IMR-90 (cell line): ENCODE measurements around the gene IL6. TPM values are rescaled to one million over a fixed set of nuclear protein-coding genes. Genes with fewer than 3 reads are reported as not detected.

Experiments used
- ATAC-seq: fragments of 200-7000 bp; cut with Tn5 transposase; 2 replicates; pipeline ENCODE4 v1.9.1; 2020; ENCODE audit warnings: low read depth, mild to moderate bottlenecking, moderate library complexity
- BruUV-seq: library from RNA; stranded (reverse); fragments of 400-500 nt; replicated peaks from 2 replicates; lab custom pipeline; 2021; lab: Mats Ljungman, UMichigan
- CTCF ChIA-PET: fragments of 300-600 bp; formaldehyde crosslinking; extraction: SDS; loops from one replicate; lab custom pipeline; 2021; ENCODE audit warnings: antibody characterized with exemption; lab: Yijun Ruan, JAX
- POLR2A ChIA-PET: fragments of 300-600 bp; sonication (Branson Sonifier 250); formaldehyde crosslinking; loops from one replicate; lab custom pipeline; 2022; ENCODE audit warnings: antibody characterized with exemption; ENCODE audit not compliant: unreplicated experiment; lab: Charles Lee
- DNase-seq: peaks from one replicate; pipeline ENCODE4 v3.0.0; 2013
- H2AFZ ChIP-seq: replicated peaks from 2 replicates; pipeline ENCODE3; 2013; ENCODE audit warnings: low read length, mild to moderate bottlenecking; ENCODE audit not compliant: poor library complexity
- H2AK5ac ChIP-seq: 2 replicates; pipeline ENCODE4 v1.6.1; 2013; ENCODE audit warnings: low read depth, low read length, inconsistent platforms
- H2AK9ac ChIP-seq: replicated peaks from 2 replicates; pipeline ENCODE3; 2013; ENCODE audit warnings: mild to moderate bottlenecking, low read depth, low read length, moderate library complexity; ENCODE audit not compliant: poor library complexity
- H2BK120ac ChIP-seq: 2 replicates; pipeline ENCODE4 v1.6.1; 2013; ENCODE audit warnings: low read depth, low read length, inconsistent platforms
- H2BK15ac ChIP-seq: 3 replicates; pipeline ENCODE4 v1.6.1; 2013; ENCODE audit warnings: low read depth, low read length, inconsistent platforms
- H2BK20ac ChIP-seq: 2 replicates; pipeline ENCODE4 v1.6.1; 2013; ENCODE audit warnings: low read depth, mild to moderate bottlenecking, inconsistent platforms, low read length, moderate library complexity
- H2BK5ac ChIP-seq: 2 replicates; pipeline ENCODE4 v1.6.1; 2013; ENCODE audit warnings: mild to moderate bottlenecking, low read depth, low read length, inconsistent platforms; ENCODE audit not compliant: poor library complexity, severe bottlenecking
- H3K14ac ChIP-seq: replicated peaks from 2 replicates; pipeline ENCODE4 v1.6.1; 2013; ENCODE audit warnings: low read depth, low read length, inconsistent platforms
- H3K18ac ChIP-seq: 2 replicates; pipeline ENCODE4 v1.6.1; 2013; ENCODE audit warnings: low read depth, low read length, control low read depth
- H3K23ac ChIP-seq: 2 replicates; pipeline ENCODE4 v1.6.1; 2013; ENCODE audit warnings: low read depth, low read length, inconsistent platforms
- H3K27ac ChIP-seq: 2 replicates; pipeline ENCODE4 v1.5.1; 2013; ENCODE audit warnings: mild to moderate bottlenecking, control low read depth, low read length; ENCODE audit not compliant: insufficient read depth
- H3K27me3 ChIP-seq: 2 replicates; pipeline ENCODE4 v1.6.1; 2013; ENCODE audit warnings: low read length; ENCODE audit not compliant: control insufficient read depth, insufficient read depth
- H3K36me3 ChIP-seq: 2 replicates; pipeline ENCODE4 v1.6.1; 2013; ENCODE audit warnings: low read length, mixed read lengths; ENCODE audit not compliant: control insufficient read depth, insufficient read depth
- H3K4ac ChIP-seq: 2 replicates; pipeline ENCODE4 v1.6.1; 2013; ENCODE audit warnings: low read depth, low read length, inconsistent platforms
- H3K4me1 ChIP-seq: 2 replicates; pipeline ENCODE4 v1.6.1; 2013; ENCODE audit warnings: low read length, mixed read lengths; ENCODE audit not compliant: control insufficient read depth, insufficient read depth
- H3K4me2 ChIP-seq: 2 replicates; pipeline ENCODE4 v1.6.1; 2013; ENCODE audit warnings: low read depth, mild to moderate bottlenecking, control low read depth, low read length, moderate library complexity
- H3K4me3 ChIP-seq: 2 replicates; pipeline ENCODE4 v1.5.1; 2013; ENCODE audit warnings: low read depth, mild to moderate bottlenecking, control low read depth, low read length, moderate library complexity; ENCODE audit not compliant: insufficient read depth
- H3K56ac ChIP-seq: 2 replicates; pipeline ENCODE4 v1.6.1; 2013; ENCODE audit warnings: low read length, inconsistent platforms; ENCODE audit not compliant: insufficient read depth; ENCODE audit errors: extremely low read depth
- H3K79me1 ChIP-seq, 2 experiments: 2 replicates each; pipeline ENCODE4 v1.6.1; 2013; ENCODE audit warnings: low read length in 2 of 2, inconsistent platforms in 1 of 2, low read depth in 1 of 2
- H3K9ac ChIP-seq: 2 replicates; pipeline ENCODE4 v1.6.1; 2013; ENCODE audit warnings: low read depth, low read length, control low read depth
- H3K9me1 ChIP-seq: 2 replicates; pipeline ENCODE4 v1.6.1; 2013; ENCODE audit warnings: low read length, inconsistent platforms; ENCODE audit not compliant: insufficient read depth
- H3K9me3 ChIP-seq: 2 replicates; pipeline ENCODE4 v1.6.1; 2013; ENCODE audit warnings: low read length; ENCODE audit not compliant: control insufficient read depth, insufficient read depth
- H4K20me1 ChIP-seq: 2 replicates; pipeline ENCODE4 v1.6.1; 2013; ENCODE audit warnings: low read length, inconsistent platforms; ENCODE audit not compliant: insufficient read depth
- H4K5ac ChIP-seq: 2 replicates; pipeline ENCODE4 v1.6.1; 2013; ENCODE audit warnings: mild to moderate bottlenecking, low read depth, low read length, control low read depth
- H4K8ac ChIP-seq, 2 experiments: 2 replicates each; pipeline ENCODE4 v1.6.1; 2013; ENCODE audit warnings: low read depth in 2 of 2, low read length in 2 of 2, control low read depth in 1 of 2, inconsistent platforms in 1 of 2
- H4K91ac ChIP-seq: 2 replicates; pipeline ENCODE4 v1.6.1; 2013; ENCODE audit warnings: low read depth, low read length, inconsistent platforms; ENCODE audit not compliant: insufficient read depth
- BHLHE40 ChIP-seq: fragments of 150-350 bp; IDR thresholded peaks from 2 replicates; pipeline ENCODE4 v1.6.1; 2016; ENCODE audit warnings: mild to moderate bottlenecking, low read depth, low read length
- MAFK ChIP-seq: IDR thresholded peaks from 2 replicates; pipeline ENCODE4 v1.6.1; 2012; ENCODE audit warnings: low read depth, low read length, improper control_type of control experiment
- NFE2L2 ChIP-seq: fragments of 150-350 bp; IDR thresholded peaks from 2 replicates; pipeline ENCODE4 v1.6.1; 2016; ENCODE audit warnings: low read depth, mild to moderate bottlenecking, low read length
- POLR2A ChIP-seq: IDR thresholded peaks from 2 replicates; pipeline ENCODE4 v1.6.1; 2012; ENCODE audit warnings: mild to moderate bottlenecking, low read depth, low read length
- SMC3 ChIP-seq: fragments of 150-350 bp; IDR thresholded peaks from 2 replicates; pipeline ENCODE4 v1.6.1; 2016; ENCODE audit warnings: low read depth, mild to moderate bottlenecking, antibody characterized with exemption, low read length, moderate library complexity
- WGBS, 2 experiments: methylation state at CpG; one replicate each; pipeline versions ENCODE4 v1.1.5 to v1.1.7; 2013; ENCODE audit warnings: missing lambda C conversion rate in 2 of 2; ENCODE audit not compliant: insufficient read length in 1 of 2; ENCODE audit errors: extremely low coverage in 2 of 2; 5-methylcytosine and 5-hydroxymethylcytosine counted together
- dilution Hi-C: fragments of 300-500 bp; cut with HindIII; formaldehyde crosslinking; loops from one replicate; pipeline ENCODE4 v1.14.3; 2018; ENCODE audit warnings: low sequenced_read_pairs; ENCODE audit not compliant: unreplicated experiment
- in situ Hi-C: fragments of 300-500 bp; cut with MboI; formaldehyde crosslinking; loops from 3 replicates; pipeline ENCODE4 v1.14.3; 2019; ENCODE audit warnings: low sequenced_read_pairs, inconsistent platforms, mixed read lengths
- intact Hi-C: fragments of 100-400 bp; cut with micrococcal nuclease; formaldehyde crosslinking; loops from 2 replicates; pipeline ENCODE4 v1.10.0; 2022
- polyA plus RNA-seq, 3 experiments: library from polyadenylated mRNA; depleted of rRNA; stranded (reverse); fragments of >200 nt; gene quantifications; 2 replicates each; pipeline ENCODE4 v1.2.3, GENCODE V29; 2012; ENCODE audit warnings: low replicate concordance in 1 of 3
- total RNA-seq: library from RNA; depleted of rRNA; stranded (reverse); fragments of >200 nt; gene quantifications from 2 replicates; pipeline ENCODE4 v1.2.3, GENCODE V29; 2012

IL6 gene
- total and polyA plus RNA-seq, 2 of the 4 experiments (the other 2 are of a cell fraction): 15.2 to 50.8 TPM

DNA sequence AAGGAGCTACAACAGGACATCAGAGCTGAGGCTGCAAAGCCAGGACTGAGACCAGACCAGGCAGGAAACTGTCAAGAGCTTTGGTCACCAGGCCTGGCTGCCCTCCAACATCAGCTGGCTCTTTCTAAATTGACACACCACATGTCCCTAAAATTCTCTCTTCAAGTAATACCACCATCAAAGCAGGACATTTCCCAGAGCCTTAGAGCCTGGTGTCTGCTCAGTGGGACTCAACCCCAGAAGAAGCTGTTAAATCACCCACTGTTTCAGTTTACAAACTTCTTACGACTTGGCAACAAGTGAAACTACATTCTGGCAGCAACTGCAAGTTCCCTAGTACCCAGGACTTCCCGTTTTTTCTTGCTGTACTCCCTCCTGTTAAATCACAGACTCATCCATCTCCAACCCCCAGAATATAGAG lies 3.8 kb upstream of the IL6 start:
- H3K27me3 ChIP-seq: no peaks in the 10 kb centered on the region
- H2AK5ac ChIP-seq: peak overlapping the region; percentile 85
- H3K9me1 ChIP-seq: peaks cover 16% of the 10 kb centered on the region
- H4K8ac ChIP-seq: peak overlapping the region; percentile 77 to 78
- intact Hi-C loops (no loop called here), in situ Hi-C loops (loop anchor here (5.0 kb wide), 1 partner anchor 161 kb away; no protein-coding TSS in a partner anchor), dilution Hi-C loops (no loop called here)
- H3K36me3 ChIP-seq: no peaks in the 10 kb centered on the region
- TF ChIP-seq MAFK (no peak), POLR2A (no peak), SMC3 (no peak), NFE2L2 (no peak), BHLHE40 (no peak)
- BruUV-seq: no TSS peak
- peak overlapping the region; percentile 16 for H3K27ac ChIP-seq
- ChIA-PET POLR2A (interaction anchor here (0.6 to 0.7 kb wide), 2 partner anchors 16 to 147 kb away, joined by 3 to 21 read pairs; no protein-coding TSS in a partner anchor), CTCF (interaction anchor here (0.5 to 0.7 kb wide), 2 partner anchors 135 to 163 kb away, joined by 3 read pairs; no protein-coding TSS in a partner anchor)
- H3K4me3 ChIP-seq: no peak overlapping the region
- peak overlapping the region; percentile 80 for H4K5ac ChIP-seq
- H3K79me1 ChIP-seq: peaks cover 5 to 26% of the 10 kb centered on the region in 2 experiments; a peak in 2 of 4 replicates
- peak overlapping the region; percentile 7 for H3K56ac ChIP-seq
- peak overlapping the region; percentile 93 for H2BK120ac ChIP-seq
- H3K18ac ChIP-seq: peak overlapping the region; percentile 69
- peak overlapping the region; percentile 86 for H4K91ac ChIP-seq
- no peaks in the 10 kb centered on the region for H3K9me3 ChIP-seq
- H3K4ac ChIP-seq: peak overlapping the region; percentile 96
- WGBS, 2 experiments: 0% methylated on average over 2 of the region's 2 CpGs; no CpG with 5 or more reads in 1 of the 2 experiments
- H2AFZ ChIP-seq: peak overlapping the region; percentile 66
- peak overlapping the region; percentile 34 for H2AK9ac ChIP-seq
- H3K9ac ChIP-seq: peak overlapping the region; percentile 7; the same call in 1 of the 2 replicates
- peak overlapping the region; percentile 95 for H2BK15ac ChIP-seq
- no peak for ATAC-seq
- peak overlapping the region; percentile 49 for H3K4me2 ChIP-seq
- H3K4me1 ChIP-seq: peaks cover 24% of the 10 kb centered on the region
- H2BK20ac ChIP-seq: peak overlapping the region; percentile 87
- peak; percentile 47 for DNase-seq
- H3K14ac ChIP-seq: peak overlapping the region; percentile 90
- no peaks in the 10 kb centered on the region for H4K20me1 ChIP-seq
- H3K23ac ChIP-seq: peak overlapping the region; percentile 74
- peak overlapping the region; percentile 70 for H2BK5ac ChIP-seq
